ENCODE data around the gene MMEL1. TPM values are rescaled to one million over a fixed set of nuclear protein-coding genes. Genes with fewer than 3 reads are reported as not detected.

MMEL1 gene
- total and polyA plus RNA-seq, 2 experiments from 2014 or later: 0.57 to 0.90 TPM

GRCh38 chr1:2645143-2645542 lies 12.3 kb upstream of the MMEL1 start:
- no peak overlapping the region for H3K4me3 Mint-ChIP-seq
- H3K36me3 Mint-ChIP-seq (ENCODE audit: low read depth): 0 out of 3 replicates have a peak, but pooled peaks cover 6% of the 10 kb centered on the region
- Histone ChIP-seq H3K79me2 (replicated peaks; ENCODE audit: insufficient read depth) (no peaks in the 10 kb centered on the region), H4K20me1 (replicated peaks; ENCODE audit: insufficient read depth) (0 out of 2 replicates have a peak, but pooled peaks cover 2% of the 10 kb centered on the region), H2AFZ (no peak overlapping the region), H3F3A (replicated peaks; ENCODE audit: low read depth) (no peaks in the 10 kb centered on the region), H3K9me2 (ENCODE audit: insufficient read depth) (no peaks in the 10 kb centered on the region), H3K27me3 (ENCODE audit: insufficient read depth) (no peaks in the 10 kb centered on the region), H3K36me3 (ENCODE audit: insufficient read depth) (no peaks in the 10 kb centered on the region), H3K27ac (ENCODE audit: low read depth) (no peak overlapping the region), H3K4me1 (ENCODE audit: insufficient read depth) (no peaks in the 10 kb centered on the region; the same call in 1 of the 2 replicates), H3K4me2 (no peak overlapping the region), H3K4me3 (no peak overlapping the region)
- H3K4me1 Mint-ChIP-seq: peaks cover 2% of the 10 kb centered on the region; the same call in 1 of the 3 replicates
- ATAC-seq: no peak
- peaks cover 36% of the 10 kb centered on the region for H3K9me3 Mint-ChIP-seq
- peaks cover 7% of the 10 kb centered on the region for H3K27me3 Mint-ChIP-seq (ENCODE audit: insufficient read depth, low read depth, poor library complexity)
- DNase-seq (ENCODE audit: low spot score): no peak
- TF ChIP-seq ZNF114 (CRISPR knock-in tag; IDR thresholded peaks at IDR 0.05): no peak
- TF ChIP-seq CTCF (conservative IDR thresholded peaks at IDR 0.05; ENCODE audit: low read depth in 2 of 2): peak in 1 of 2 experiments; percentile 9; a peak in 1 of 4 replicates
- H3K27ac Mint-ChIP-seq: no peak overlapping the region

GRCh38 chr1:2644591-2645101 lies 11.8 kb upstream of the MMEL1 start:
- H3K4me1 ChIP-seq (ENCODE audit: insufficient read depth): no peaks in the 10 kb centered on the region; the same call in 1 of the 2 replicates
- H3K9me2 ChIP-seq (ENCODE audit: insufficient read depth): no peaks in the 10 kb centered on the region
- no peaks in the 10 kb centered on the region for H3K36me3 ChIP-seq (ENCODE audit: insufficient read depth)
- DNase-seq (ENCODE audit: low spot score) (no peak), ATAC-seq (no peak)
- H2AFZ ChIP-seq: no peak overlapping the region
- H3K27me3 ChIP-seq (ENCODE audit: insufficient read depth): no peaks in the 10 kb centered on the region
- Mint-ChIP-seq H3K9me3 (peaks cover 36% of the 10 kb centered on the region), H3K36me3 (ENCODE audit: low read depth) (0 out of 3 replicates have a peak, but pooled peaks cover 6% of the 10 kb centered on the region), H3K27ac (no peak overlapping the region), H3K4me3 (no peak overlapping the region), H3K4me1 (peaks cover 2% of the 10 kb centered on the region; the same call in 1 of the 3 replicates), H3K27me3 (ENCODE audit: insufficient read depth, low read depth, poor library complexity) (peaks cover 7% of the 10 kb centered on the region)
- H3F3A ChIP-seq (replicated peaks; ENCODE audit: low read depth): no peaks in the 10 kb centered on the region
- H3K79me2 ChIP-seq (replicated peaks; ENCODE audit: insufficient read depth): no peaks in the 10 kb centered on the region
- no peak overlapping the region for H3K27ac ChIP-seq (ENCODE audit: low read depth)
- no peak overlapping the region for H3K4me2 ChIP-seq
- no peak overlapping the region for H3K4me3 ChIP-seq
- H4K20me1 ChIP-seq (replicated peaks; ENCODE audit: insufficient read depth): 0 out of 2 replicates have a peak, but pooled peaks cover 2% of the 10 kb centered on the region
- TF ChIP-seq JUNB (IDR thresholded peaks at IDR 0.05; ENCODE audit: unreplicated experiment) (no peak), ZNF462 (CRISPR knock-in tag; IDR thresholded peaks at IDR 0.05) (no peak), ETS1 (IDR thresholded peaks at IDR 0.05) (no peak), CTCF (conservative IDR thresholded peaks at IDR 0.05; ENCODE audit: low read depth in 2 of 2) (no peak), EZH2phosphoT487 (IDR thresholded peaks at IDR 0.05; ENCODE audit: unreplicated experiment) (no peak), STAT1 (IDR thresholded peaks at IDR 0.05; ENCODE audit: unreplicated experiment) (no peak), ZNF331 (CRISPR knock-in tag; IDR thresholded peaks at IDR 0.05; ENCODE audit: low read depth) (no peak)

Measured in GM23338 (cell line).